ES-I3 (cell line): ENCODE measurements around the gene EXOSC10.
"Not testable (repeated sequence)": the region's sequence is repeated elsewhere in the genome, so short reads cannot be mapped to it uniquely, and the experiment has no call there.

Experiments
- H3K36me3 ChIP-seq: 2 replicates; pipeline ENCODE4 v1.6.1; 2013; ENCODE audit warnings: mild to moderate bottlenecking, low read length, control low read depth, moderate library complexity; ENCODE audit not compliant: insufficient read depth
- H3K4me1 ChIP-seq: 2 replicates; pipeline ENCODE4 v1.6.1; 2013; ENCODE audit warnings: mild to moderate bottlenecking, control low read depth, low read length; ENCODE audit not compliant: insufficient read depth
- H3K9ac ChIP-seq: 2 replicates; pipeline ENCODE4 v1.6.1; 2013; ENCODE audit warnings: low read depth, mild to moderate bottlenecking, low read length, moderate library complexity
- H3K9me3 ChIP-seq: 2 replicates; pipeline ENCODE4 v1.6.1; 2013; ENCODE audit warnings: mild to moderate bottlenecking, low read length, moderate library complexity; ENCODE audit not compliant: control insufficient read depth, insufficient read depth

EXOSC10 gene

GRCh38 chr1:11080931-11081330 lies 18.7 kb downstream of the EXOSC10 start:
- Histone ChIP-seq H3K9ac (no peak overlapping the region), H3K4me1 (no peaks in the 10 kb centered on the region), H3K9me3 (no peaks in the 10 kb centered on the region), H3K36me3 (peaks cover 48% of the 10 kb centered on the region)

GRCh38 chr1:11078631-11079030 lies 21.0 kb downstream of the EXOSC10 start:
- Histone ChIP-seq H3K36me3 (peaks cover 63% of the 10 kb centered on the region), H3K4me1 (no peaks in the 10 kb centered on the region), H3K9ac (no peak overlapping the region), H3K9me3 (no peaks in the 10 kb centered on the region)

- H3K4me1 ChIP-seq, H3K9ac ChIP-seq, H3K9me3 ChIP-seq: not testable (repeated sequence)
- peaks cover 56% of the 10 kb centered on the region for H3K36me3 ChIP-seq
These were observed 26.3 kb downstream of the EXOSC10 start for GRCh38 chr1:11073398-11073797.

GRCh38 chr1:11072216-11072917 lies 27.3 kb downstream of the EXOSC10 start:
- Histone ChIP-seq H3K9ac (no peak overlapping the region), H3K9me3 (no peaks in the 10 kb centered on the region), H3K4me1 (no peaks in the 10 kb centered on the region), H3K36me3 (peaks cover 64% of the 10 kb centered on the region)

GRCh38 chr1:11071463-11072215 lies 28.0 kb downstream of the EXOSC10 start:
- no peaks in the 10 kb centered on the region for H3K9me3 ChIP-seq
- H3K9ac ChIP-seq: no peak overlapping the region
- H3K4me1 ChIP-seq: no peaks in the 10 kb centered on the region
- H3K36me3 ChIP-seq: peaks cover 62% of the 10 kb centered on the region

GRCh38 chr1:11070876-11071275 lies 28.8 kb downstream of the EXOSC10 start:
- Histone ChIP-seq H3K9me3 (no peaks in the 10 kb centered on the region), H3K9ac (no peak overlapping the region), H3K36me3 (peaks cover 56% of the 10 kb centered on the region), H3K4me1 (no peaks in the 10 kb centered on the region)

GRCh38 chr1:11068600-11069473 lies 30.8 kb downstream of the EXOSC10 start:
- H3K4me1 ChIP-seq: no peaks in the 10 kb centered on the region
- H3K9me3 ChIP-seq: no peaks in the 10 kb centered on the region
- H3K36me3 ChIP-seq: peaks cover 42% of the 10 kb centered on the region
- no peak overlapping the region for H3K9ac ChIP-seq

GRCh38 chr1:11067716-11068599 lies 31.7 kb downstream of the EXOSC10 start:
- H3K4me1 ChIP-seq: no peaks in the 10 kb centered on the region
- no peak overlapping the region for H3K9ac ChIP-seq
- no peaks in the 10 kb centered on the region for H3K9me3 ChIP-seq
- H3K36me3 ChIP-seq: peaks cover 38% of the 10 kb centered on the region

GRCh38 chr1:11065796-11066195 lies 33.9 kb downstream of the EXOSC10 start:
- H3K36me3 ChIP-seq: peaks cover 25% of the 10 kb centered on the region
- H3K9me3 ChIP-seq: no peaks in the 10 kb centered on the region
- no peaks in the 10 kb centered on the region for H3K4me1 ChIP-seq
- no peak overlapping the region for H3K9ac ChIP-seq

GRCh38 chr1:11064942-11065341 lies 34.7 kb downstream of the EXOSC10 start:
- no peak overlapping the region for H3K9ac ChIP-seq
- H3K9me3 ChIP-seq: no peaks in the 10 kb centered on the region
- H3K36me3 ChIP-seq: peaks cover 21% of the 10 kb centered on the region
- no peaks in the 10 kb centered on the region for H3K4me1 ChIP-seq

GRCh38 chr1:11063937-11064537 lies 35.6 kb downstream of the EXOSC10 start:
- H3K36me3 ChIP-seq: peaks cover 21% of the 10 kb centered on the region
- not testable (repeated sequence) for H3K4me1 ChIP-seq, H3K9me3 ChIP-seq, H3K9ac ChIP-seq

- H3K9me3 ChIP-seq: no peaks in the 10 kb centered on the region
- peaks cover 12% of the 10 kb centered on the region for H3K36me3 ChIP-seq
- H3K9ac ChIP-seq: no peak overlapping the region
- H3K4me1 ChIP-seq: no peaks in the 10 kb centered on the region; the same call in 1 of the 2 replicates
These were observed 36.7 kb downstream of the EXOSC10 start for GRCh38 chr1:11062965-11063401.

- H3K36me3 ChIP-seq: peaks cover 5% of the 10 kb centered on the region
- no peaks in the 10 kb centered on the region; the same call in 1 of the 2 replicates for H3K4me1 ChIP-seq
- H3K9ac ChIP-seq: no peak overlapping the region
- H3K9me3 ChIP-seq: no peaks in the 10 kb centered on the region
These were observed 37.9 kb downstream of the EXOSC10 start for GRCh38 chr1:11061652-11062365.
